PC-3 (cell line): ENCODE measurements around the gene CTAGE8.
"Not testable (repeated sequence)": the region's sequence is repeated elsewhere in the genome, so short reads cannot be mapped to it uniquely, and the experiment has no call there.

ENCODE experiments used
- EZH2phosphoT487 ChIP-seq: fragments of 300-600 bp; sonication (generic); IDR thresholded peaks from 2 replicates; pipeline ENCODE4 v1.6.1; 2018; ENCODE audit warnings: mild to moderate bottlenecking, antibody characterized with exemption, low read length, borderline replicate concordance
- TF ChIP-seq, protein P1 (sequence below): fragments of 300-600 bp; sonication (generic); conservative IDR thresholded peaks from 2 replicates; pipeline ENCODE4 v1.5.1; 2017; ENCODE audit warnings: antibody characterized with exemption, low read depth, mild to moderate bottlenecking, low read length

DNA sequence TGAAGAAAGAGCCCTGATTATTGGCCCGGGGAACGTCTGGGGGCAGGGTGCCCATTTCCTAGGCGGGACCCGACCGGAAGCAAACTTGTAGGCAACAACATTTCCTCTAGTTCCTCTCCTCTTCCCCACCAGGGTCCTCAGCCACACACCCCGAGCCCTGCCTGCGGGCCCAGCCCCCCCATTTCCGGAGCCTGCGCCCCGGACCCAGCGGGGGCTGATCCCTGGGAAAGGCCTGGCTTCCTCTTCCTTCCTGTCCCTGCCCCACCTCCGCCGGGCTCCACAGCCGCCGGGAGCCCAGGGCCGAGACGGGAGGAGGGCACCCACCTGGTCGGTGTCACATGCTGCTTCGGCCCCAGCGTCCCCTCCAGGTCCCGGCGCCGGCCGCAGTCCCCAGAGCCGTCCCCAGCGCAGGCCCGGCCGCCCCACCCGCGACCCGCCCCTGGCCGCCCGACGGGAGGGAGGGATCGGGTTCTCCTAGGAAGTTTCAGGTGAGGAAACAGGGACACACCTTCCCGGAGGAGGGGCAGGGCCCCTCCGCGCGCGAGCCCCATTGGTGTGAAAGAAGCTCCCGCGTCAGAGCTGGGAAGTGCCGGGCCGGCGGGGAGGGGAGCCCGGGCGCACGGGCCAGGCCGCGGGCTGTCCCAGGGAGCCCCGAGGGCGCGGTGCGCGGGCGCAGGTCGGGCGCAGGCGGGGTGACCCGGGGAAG lies 24.9 kb upstream of the CTAGE8 start:
- TF ChIP-seq, protein P1, sequence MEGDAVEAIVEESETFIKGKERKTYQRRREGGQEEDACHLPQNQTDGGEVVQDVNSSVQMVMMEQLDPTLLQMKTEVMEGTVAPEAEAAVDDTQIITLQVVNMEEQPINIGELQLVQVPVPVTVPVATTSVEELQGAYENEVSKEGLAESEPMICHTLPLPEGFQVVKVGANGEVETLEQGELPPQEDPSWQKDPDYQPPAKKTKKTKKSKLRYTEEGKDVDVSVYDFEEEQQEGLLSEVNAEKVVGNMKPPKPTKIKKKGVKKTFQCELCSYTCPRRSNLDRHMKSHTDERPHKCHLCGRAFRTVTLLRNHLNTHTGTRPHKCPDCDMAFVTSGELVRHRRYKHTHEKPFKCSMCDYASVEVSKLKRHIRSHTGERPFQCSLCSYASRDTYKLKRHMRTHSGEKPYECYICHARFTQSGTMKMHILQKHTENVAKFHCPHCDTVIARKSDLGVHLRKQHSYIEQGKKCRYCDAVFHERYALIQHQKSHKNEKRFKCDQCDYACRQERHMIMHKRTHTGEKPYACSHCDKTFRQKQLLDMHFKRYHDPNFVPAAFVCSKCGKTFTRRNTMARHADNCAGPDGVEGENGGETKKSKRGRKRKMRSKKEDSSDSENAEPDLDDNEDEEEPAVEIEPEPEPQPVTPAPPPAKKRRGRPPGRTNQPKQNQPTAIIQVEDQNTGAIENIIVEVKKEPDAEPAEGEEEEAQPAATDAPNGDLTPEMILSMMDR: not testable (repeated sequence)
- TF ChIP-seq EZH2phosphoT487: not testable (repeated sequence)
